SK-N-MC (cell line): ENCODE data around the gene POU6F2.

Source experiments
- DNase-seq: peaks from one replicate; pipeline ENCODE4 v3.0.0-alpha.2; 2011; ENCODE audit warnings: low read depth, low spot score
- H3K27ac ChIP-seq: fragments of 200-600 bp; sonication (generic); 2 replicates; pipeline ENCODE4 v1.5.1; 2016; ENCODE audit warnings: mixed run types
- H3K36me3 ChIP-seq: fragments of 200-600 bp; sonication (generic); 2 replicates; pipeline ENCODE4 v1.6.1; 2017; ENCODE audit warnings: antibody characterized with exemption, low read length, mixed read lengths; ENCODE audit not compliant: insufficient read depth
- H3K4me3 ChIP-seq: fragments of 200-600 bp; sonication (generic); 2 replicates; pipeline ENCODE4 v1.5.1; 2016
- H3K9ac ChIP-seq: fragments of 200-600 bp; sonication (generic); 2 replicates; pipeline ENCODE4 v1.8.0; 2017; ENCODE audit warnings: mixed run types, mixed read lengths; ENCODE audit not compliant: insufficient read length
- H3K9me3 ChIP-seq: fragments of 200-600 bp; sonication (generic); 2 replicates; pipeline ENCODE4 v1.6.1; 2017; ENCODE audit warnings: low read depth, mild to moderate bottlenecking, antibody characterized with exemption, low read length, moderate library complexity, mixed read lengths
- EZH2 ChIP-seq: fragments of 200-600 bp; sonication (generic); IDR thresholded peaks from one replicate; pipeline ENCODE4 v1.6.1; 2017; ENCODE audit warnings: antibody characterized with exemption
- FOXP2 ChIP-seq: optimal IDR thresholded peaks from 2 replicates; pipeline ENCODE3; 2011; ENCODE audit warnings: mild to moderate bottlenecking, moderate library complexity; ENCODE audit not compliant: insufficient read depth; ENCODE audit errors: extremely low read length, control extremely low read depth
- POLR2AphosphoS5 ChIP-seq: IDR thresholded peaks from 2 replicates; pipeline ENCODE4 v1.6.1; 2012; ENCODE audit warnings: mild to moderate bottlenecking, low read depth, low read length, borderline replicate concordance

POU6F2 gene

GRCh38 chr7:39043531-39043930 lies 65.8 kb downstream of the POU6F2 start:
- no peaks in the 10 kb centered on the region for H3K9me3 ChIP-seq
- no peaks in the 10 kb centered on the region for H3K36me3 ChIP-seq
- DNase-seq = no peak
- H3K9ac ChIP-seq = no peak overlapping the region
- TF ChIP-seq EZH2 = no peak
- no peak for TF ChIP-seq FOXP2
- TF ChIP-seq POLR2AphosphoS5 = no peak
- H3K27ac ChIP-seq = no peak overlapping the region
- H3K4me3 ChIP-seq = no peak overlapping the region

GRCh38 chr7:39044489-39044888 lies 66.8 kb downstream of the POU6F2 start:
- no peak overlapping the region for H3K4me3 ChIP-seq
- no peak for DNase-seq
- H3K9ac ChIP-seq = no peak overlapping the region
- no peaks in the 10 kb centered on the region for H3K36me3 ChIP-seq
- no peak overlapping the region for H3K27ac ChIP-seq
- no peaks in the 10 kb centered on the region for H3K9me3 ChIP-seq
- TF ChIP-seq FOXP2 (no peak), EZH2 (no peak), POLR2AphosphoS5 (no peak)

GRCh38 chr7:39045231-39045630 lies 67.5 kb downstream of the POU6F2 start:
- no peak overlapping the region for H3K4me3 ChIP-seq
- no peak overlapping the region for H3K27ac ChIP-seq
- H3K9me3 ChIP-seq = no peaks in the 10 kb centered on the region
- no peaks in the 10 kb centered on the region for H3K36me3 ChIP-seq
- TF ChIP-seq POLR2AphosphoS5 (no peak), EZH2 (no peak), FOXP2 (no peak)
- no peak overlapping the region for H3K9ac ChIP-seq
- DNase-seq = no peak

GRCh38 chr7:39051279-39051678 lies 73.6 kb downstream of the POU6F2 start:
- H3K9ac ChIP-seq = no peak overlapping the region

GRCh38 chr7:39051707-39052106 lies 74.0 kb downstream of the POU6F2 start:
- Histone ChIP-seq H3K27ac (no peak overlapping the region), H3K36me3 (no peaks in the 10 kb centered on the region), H3K9ac (no peak overlapping the region), H3K4me3 (no peak overlapping the region), H3K9me3 (no peaks in the 10 kb centered on the region)
- TF ChIP-seq EZH2 = no peak
- no peak for TF ChIP-seq POLR2AphosphoS5
- TF ChIP-seq FOXP2 = no peak
- DNase-seq = no peak

More at GRCh38 chr7:39051279-39051678, 73.6 kb downstream of the POU6F2 start:
- no peak for DNase-seq
- H3K4me3 ChIP-seq = no peak overlapping the region
- no peaks in the 10 kb centered on the region for H3K36me3 ChIP-seq
- no peak for TF ChIP-seq EZH2
- TF ChIP-seq POLR2AphosphoS5 = no peak
- no peak for TF ChIP-seq FOXP2
- H3K27ac ChIP-seq = no peak overlapping the region
- no peaks in the 10 kb centered on the region for H3K9me3 ChIP-seq

- no peaks in the 10 kb centered on the region for H3K9me3 ChIP-seq
- no peak for DNase-seq
- H3K36me3 ChIP-seq = no peaks in the 10 kb centered on the region
- no peak overlapping the region for H3K9ac ChIP-seq
- no peak overlapping the region for H3K27ac ChIP-seq
- TF ChIP-seq EZH2 = no peak
- no peak for TF ChIP-seq FOXP2
- TF ChIP-seq POLR2AphosphoS5 = no peak
- H3K4me3 ChIP-seq = no peak overlapping the region
Measured at GRCh38 chr7:39054731-39055130, 77.0 kb downstream of the POU6F2 start.

- TF ChIP-seq POLR2AphosphoS5 (no peak), EZH2 (no peak), FOXP2 (no peak)
- no peak overlapping the region for H3K4me3 ChIP-seq
- no peaks in the 10 kb centered on the region for H3K36me3 ChIP-seq
- H3K27ac ChIP-seq = no peak overlapping the region
- no peak for DNase-seq
- no peaks in the 10 kb centered on the region for H3K9me3 ChIP-seq
- H3K9ac ChIP-seq = no peak overlapping the region
Measured at GRCh38 chr7:39056153-39056552, 78.4 kb downstream of the POU6F2 start.

- TF ChIP-seq FOXP2 = no peak
- TF ChIP-seq POLR2AphosphoS5 = no peak
- TF ChIP-seq EZH2 = no peak
- no peak overlapping the region for H3K9ac ChIP-seq
- H3K9me3 ChIP-seq = no peaks in the 10 kb centered on the region
- no peaks in the 10 kb centered on the region for H3K36me3 ChIP-seq
- no peak overlapping the region for H3K4me3 ChIP-seq
- no peak for DNase-seq
- no peak overlapping the region for H3K27ac ChIP-seq
Measured at GRCh38 chr7:39062811-39063210, 85.1 kb downstream of the POU6F2 start.

- no peak for DNase-seq
- Histone ChIP-seq H3K4me3 (no peak overlapping the region), H3K9me3 (no peaks in the 10 kb centered on the region), H3K36me3 (no peaks in the 10 kb centered on the region), H3K9ac (no peak overlapping the region), H3K27ac (no peak overlapping the region)
- TF ChIP-seq POLR2AphosphoS5 = no peak
- no peak for TF ChIP-seq FOXP2
- no peak for TF ChIP-seq EZH2
Measured at GRCh38 chr7:39069031-39069430, 91.3 kb downstream of the POU6F2 start.
